Astrocyte (in vitro differentiated cells and primary cell): ENCODE results near the gene HAPSTR1. TPM values are rescaled to one million over a fixed set of nuclear protein-coding genes. Genes with fewer than 3 reads are reported as not detected.

Experiments used
- DNase-seq: peaks from one replicate; pipeline ENCODE4 v3.0.0-alpha.2; 2010; ENCODE audit warnings: low read depth
- FAIRE-seq: peaks from 2 replicates; lab custom pipeline; 2011; peaks lifted over from hg19 to GRCh38; lab: Jason Lieb, UNC
- H2AFZ ChIP-seq: 2 replicates; pipeline ENCODE4 v1.6.0; 2012; ENCODE audit warnings: low read depth, low read length, inconsistent platforms
- H3K27ac ChIP-seq: 2 replicates; pipeline ENCODE4 v1.5.1; 2011; ENCODE audit warnings: low read depth, low read length, inconsistent platforms
- H3K27me3 ChIP-seq: 2 replicates; pipeline ENCODE4 v1.6.0; 2011; ENCODE audit warnings: low read length, inconsistent platforms; ENCODE audit not compliant: insufficient read depth
- H3K36me3 ChIP-seq: 2 replicates; pipeline ENCODE4 v1.5.1; 2011; ENCODE audit warnings: low read length, inconsistent platforms; ENCODE audit not compliant: insufficient read depth
- H3K4me1 ChIP-seq: 2 replicates; pipeline ENCODE4 v1.5.1; 2011; ENCODE audit warnings: low read length, inconsistent platforms; ENCODE audit not compliant: insufficient read depth
- H3K4me2 ChIP-seq: 2 replicates; pipeline ENCODE4 v1.6.0; 2012; ENCODE audit warnings: low read length, inconsistent platforms
- H3K4me3 ChIP-seq: 2 replicates; pipeline ENCODE4 v1.5.1; 2011; ENCODE audit warnings: low read depth, mild to moderate bottlenecking, low read length, inconsistent platforms; ENCODE audit not compliant: insufficient read depth
- H3K79me2 ChIP-seq: 2 replicates; pipeline ENCODE4 v1.6.0; 2012; ENCODE audit warnings: mild to moderate bottlenecking, low read length, inconsistent platforms; ENCODE audit not compliant: insufficient read depth
- H3K9ac ChIP-seq: 2 replicates; pipeline ENCODE4 v1.6.0; 2012; ENCODE audit warnings: mild to moderate bottlenecking, low read length, inconsistent platforms
- H3K9me3 ChIP-seq: 2 replicates; pipeline ENCODE4 v1.5.1; 2012; ENCODE audit warnings: low read depth, mild to moderate bottlenecking, low read length, inconsistent platforms; ENCODE audit not compliant: insufficient read depth
- H4K20me1 ChIP-seq: 2 replicates; pipeline ENCODE4 v1.6.0; 2012; ENCODE audit warnings: low read length, inconsistent platforms; ENCODE audit not compliant: insufficient read depth
- H3K27ac Mint-ChIP-seq: one replicate; pipeline ENCODE4 v1.8.0; 2021; ENCODE audit warnings: mild to moderate bottlenecking, mixed read lengths; ENCODE audit not compliant: unreplicated experiment
- H3K27me3 Mint-ChIP-seq: one replicate; pipeline ENCODE4 v1.8.0; 2021; ENCODE audit warnings: low read depth, mixed read lengths; ENCODE audit not compliant: unreplicated experiment
- H3K36me3 Mint-ChIP-seq: one replicate; pipeline ENCODE4 v1.8.0; 2021; ENCODE audit warnings: low read depth, mixed read lengths; ENCODE audit not compliant: unreplicated experiment
- H3K4me1 Mint-ChIP-seq: one replicate; pipeline ENCODE4 v1.8.0; 2021; ENCODE audit warnings: low read depth, mixed read lengths; ENCODE audit not compliant: unreplicated experiment
- H3K4me3 Mint-ChIP-seq: one replicate; pipeline ENCODE4 v1.8.0; 2021; ENCODE audit warnings: mild to moderate bottlenecking, moderate library complexity, mixed read lengths; ENCODE audit not compliant: unreplicated experiment
- H3K9me3 Mint-ChIP-seq: one replicate; pipeline ENCODE4 v1.8.0; 2021; ENCODE audit warnings: mild to moderate bottlenecking, mixed read lengths; ENCODE audit not compliant: unreplicated experiment
- EZH2 ChIP-seq: IDR thresholded peaks from 2 replicates; pipeline ENCODE4 v1.6.1; 2012; ENCODE audit warnings: mild to moderate bottlenecking, low read length, inconsistent platforms; ENCODE audit not compliant: insufficient read depth
- total RNA-seq: library from RNA; stranded (reverse); gene quantifications from 2 replicates; pipeline ENCODE4 v1.2.1, GENCODE V29; 2021
- TF ChIP-seq, protein P1 (sequence below): IDR thresholded peaks from 2 replicates; pipeline ENCODE4 v1.5.1; 2011; ENCODE audit warnings: low read depth, mild to moderate bottlenecking, inconsistent platforms, low read length, moderate library complexity; ENCODE audit not compliant: insufficient read depth

HAPSTR1 gene
- total RNA-seq, 1 donor from 2014 or later = 99.5 TPM

DNA sequence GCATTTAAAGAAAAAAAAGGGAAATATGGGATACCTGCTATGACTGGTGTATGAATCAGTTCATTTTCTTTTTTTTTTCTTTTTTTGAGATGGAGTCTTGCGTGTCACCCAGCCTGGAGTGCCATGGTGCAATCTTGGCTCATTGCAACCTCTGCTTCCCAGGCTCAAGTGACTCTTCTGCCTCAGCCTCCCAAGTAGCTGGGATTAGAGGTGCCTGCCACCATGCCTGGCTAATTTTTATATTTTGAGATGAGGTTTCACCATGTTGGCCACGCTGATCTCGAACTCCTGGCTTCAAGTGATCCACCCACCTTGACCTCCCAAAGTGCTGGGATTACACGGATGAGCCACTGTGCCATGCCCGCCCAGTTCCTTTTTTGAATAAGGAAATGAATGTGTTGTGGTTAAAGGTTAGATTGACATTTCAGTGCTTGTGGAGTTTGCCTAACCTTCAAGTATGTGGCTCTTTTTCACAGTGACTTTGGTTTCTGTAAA lies 7.7 kb downstream of the HAPSTR1 start:
- Mint-ChIP-seq H3K4me3 (peak overlapping the region; percentile 18), H3K36me3 (peaks cover 23% of the 10 kb centered on the region), H3K9me3 (no peaks in the 10 kb centered on the region), H3K27me3 (no peaks in the 10 kb centered on the region), H3K27ac (no peak overlapping the region), H3K4me1 (peaks cover 69% of the 10 kb centered on the region)
- H3K27ac ChIP-seq = peak overlapping the region; percentile 61
- no peak overlapping the region for H2AFZ ChIP-seq
- TF ChIP-seq, protein P1, sequence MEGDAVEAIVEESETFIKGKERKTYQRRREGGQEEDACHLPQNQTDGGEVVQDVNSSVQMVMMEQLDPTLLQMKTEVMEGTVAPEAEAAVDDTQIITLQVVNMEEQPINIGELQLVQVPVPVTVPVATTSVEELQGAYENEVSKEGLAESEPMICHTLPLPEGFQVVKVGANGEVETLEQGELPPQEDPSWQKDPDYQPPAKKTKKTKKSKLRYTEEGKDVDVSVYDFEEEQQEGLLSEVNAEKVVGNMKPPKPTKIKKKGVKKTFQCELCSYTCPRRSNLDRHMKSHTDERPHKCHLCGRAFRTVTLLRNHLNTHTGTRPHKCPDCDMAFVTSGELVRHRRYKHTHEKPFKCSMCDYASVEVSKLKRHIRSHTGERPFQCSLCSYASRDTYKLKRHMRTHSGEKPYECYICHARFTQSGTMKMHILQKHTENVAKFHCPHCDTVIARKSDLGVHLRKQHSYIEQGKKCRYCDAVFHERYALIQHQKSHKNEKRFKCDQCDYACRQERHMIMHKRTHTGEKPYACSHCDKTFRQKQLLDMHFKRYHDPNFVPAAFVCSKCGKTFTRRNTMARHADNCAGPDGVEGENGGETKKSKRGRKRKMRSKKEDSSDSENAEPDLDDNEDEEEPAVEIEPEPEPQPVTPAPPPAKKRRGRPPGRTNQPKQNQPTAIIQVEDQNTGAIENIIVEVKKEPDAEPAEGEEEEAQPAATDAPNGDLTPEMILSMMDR = no peak
- TF ChIP-seq EZH2 = no peak
- peak overlapping the region; percentile 41 for H3K9ac ChIP-seq
- H3K4me3 ChIP-seq = no peak overlapping the region
- no peaks in the 10 kb centered on the region for H3K27me3 ChIP-seq
- no peak for FAIRE-seq
- H4K20me1 ChIP-seq = peaks cover 100% of the 10 kb centered on the region
- DNase-seq = peak; percentile 46
- H3K79me2 ChIP-seq = peaks cover 100% of the 10 kb centered on the region
- H3K9me3 ChIP-seq = no peaks in the 10 kb centered on the region
- H3K4me2 ChIP-seq = peak overlapping the region; percentile 56
- peaks cover 47% of the 10 kb centered on the region for H3K4me1 ChIP-seq
- H3K36me3 ChIP-seq = peaks cover 50% of the 10 kb centered on the region

- H3K4me1 ChIP-seq = peaks cover 35% of the 10 kb centered on the region
- H3K9me3 ChIP-seq = no peaks in the 10 kb centered on the region
- H2AFZ ChIP-seq = no peak overlapping the region
- H3K27me3 ChIP-seq = no peaks in the 10 kb centered on the region
- peak overlapping the region; percentile 81 for H3K27ac Mint-ChIP-seq
- H3K4me2 ChIP-seq = peak overlapping the region; percentile 55
- no peak for TF ChIP-seq EZH2
- TF ChIP-seq, protein P1 = no peak
- H3K79me2 ChIP-seq = peaks cover 100% of the 10 kb centered on the region
- H3K27me3 Mint-ChIP-seq = no peaks in the 10 kb centered on the region
- peaks cover 25% of the 10 kb centered on the region for H3K36me3 Mint-ChIP-seq
- H3K4me3 Mint-ChIP-seq = peak overlapping the region; percentile 2
- FAIRE-seq (peak; percentile 41), DNase-seq (peak; percentile 93)
- no peaks in the 10 kb centered on the region for H3K9me3 Mint-ChIP-seq
- H4K20me1 ChIP-seq = peaks cover 100% of the 10 kb centered on the region
- H3K9ac ChIP-seq = peak overlapping the region; percentile 27
- no peak overlapping the region for H3K4me3 ChIP-seq
- H3K36me3 ChIP-seq = peaks cover 67% of the 10 kb centered on the region
- H3K4me1 Mint-ChIP-seq = peaks cover 78% of the 10 kb centered on the region
- peak overlapping the region; percentile 77 for H3K27ac ChIP-seq
These were observed 10.9 kb downstream of the HAPSTR1 start for GRCh38 chr16:9102379-9102778.

GRCh38 chr16:9102943-9103342 lies 11.5 kb downstream of the HAPSTR1 start:
- Mint-ChIP-seq H3K36me3 (peaks cover 29% of the 10 kb centered on the region), H3K4me3 (peak overlapping the region; percentile 55), H3K4me1 (peaks cover 76% of the 10 kb centered on the region), H3K9me3 (no peaks in the 10 kb centered on the region), H3K27ac (peak overlapping the region; percentile 81), H3K27me3 (no peaks in the 10 kb centered on the region)
- Histone ChIP-seq H3K79me2 (peaks cover 100% of the 10 kb centered on the region), H3K4me1 (peaks cover 36% of the 10 kb centered on the region), H3K4me2 (peak overlapping the region; percentile 55), H3K9ac (peak overlapping the region; percentile 9), H3K9me3 (no peaks in the 10 kb centered on the region), H3K27me3 (no peaks in the 10 kb centered on the region), H3K4me3 (no peak overlapping the region), H3K27ac (peak overlapping the region; percentile 77), H2AFZ (no peak overlapping the region), H3K36me3 (peaks cover 73% of the 10 kb centered on the region), H4K20me1 (peaks cover 100% of the 10 kb centered on the region)
- no peak for FAIRE-seq
- DNase-seq = no peak
- TF ChIP-seq EZH2 = no peak
- TF ChIP-seq, protein P1 = no peak
